PC-9 (cell line): ENCODE data around the gene RELA. TPM values are rescaled to one million over a fixed set of nuclear protein-coding genes. Genes with fewer than 3 reads are reported as not detected.

ENCODE experiments used
- BruUV-seq: library from RNA; stranded (reverse); fragments of 400-500 nt; replicated peaks from 2 replicates; lab custom pipeline; 2021; lab: Mats Ljungman, UMichigan
- CTCF ChIA-PET: fragments of 300-600 bp; sonication (Branson Sonifier 250); formaldehyde crosslinking; loops from one replicate; lab custom pipeline; 2022; ENCODE audit warnings: antibody characterized with exemption; lab: Charles Lee
- POLR2A ChIA-PET: fragments of 300-600 bp; sonication (Branson Sonifier 250); formaldehyde crosslinking; loops from one replicate; lab custom pipeline; 2022; ENCODE audit warnings: antibody characterized with exemption; ENCODE audit not compliant: unreplicated experiment; lab: Charles Lee
- DNase-seq, 2 experiments: peaks; one replicate each; pipeline versions ENCODE4 v3.0.0 to v3.0.0-alpha.2; 2015 to 2022; ENCODE audit warnings: mixed read lengths in 1 of 2
- H2AFZ ChIP-seq: fragments of 200-600 bp; sonication (generic); 2 replicates; pipeline ENCODE4 v1.8.1; 2017; ENCODE audit warnings: antibody characterized with exemption
- H3F3A ChIP-seq: fragments of 200-600 bp; sonication (generic); 2 replicates; pipeline ENCODE4 v1.8.1; 2017; ENCODE audit warnings: antibody characterized with exemption, mild to moderate bottlenecking, low read depth; ENCODE audit not compliant: insufficient read depth
- H3K27ac ChIP-seq: fragments of 200-600 bp; sonication (generic); 2 replicates; pipeline ENCODE4 v1.6.1; 2016; ENCODE audit warnings: mixed run types
- H3K27me3 ChIP-seq: fragments of 200-600 bp; sonication (generic); 2 replicates; pipeline ENCODE4 v1.6.1; 2016; ENCODE audit warnings: low read depth, mixed run types; ENCODE audit not compliant: insufficient read depth
- H3K36me3 ChIP-seq: fragments of 200-600 bp; sonication (generic); 2 replicates; pipeline ENCODE4 v1.6.1; 2016; ENCODE audit warnings: low read depth, mixed run types
- H3K4me1 ChIP-seq: fragments of 200-600 bp; sonication (generic); replicated peaks from 2 replicates; pipeline ENCODE4 v1.6.1; 2016; ENCODE audit warnings: mixed run types; ENCODE audit not compliant: insufficient read depth
- H3K4me2 ChIP-seq: fragments of 200-600 bp; sonication (generic); 2 replicates; pipeline ENCODE4 v1.6.1; 2017; ENCODE audit warnings: mixed run types
- H3K4me3 ChIP-seq: fragments of 200-600 bp; sonication (generic); 2 replicates; pipeline ENCODE4 v1.6.1; 2016; ENCODE audit warnings: mixed run types
- H3K79me2 ChIP-seq: fragments of 200-600 bp; sonication (generic); 2 replicates; pipeline ENCODE4 v1.6.1; 2017; ENCODE audit warnings: low read depth, mixed run types
- H3K9me2 ChIP-seq: fragments of 200-600 bp; sonication (generic); 2 replicates; pipeline ENCODE4 v1.8.1; 2017; ENCODE audit warnings: mild to moderate bottlenecking; ENCODE audit not compliant: insufficient read depth
- H3K9me3 ChIP-seq: fragments of 200-600 bp; sonication (generic); 2 replicates; pipeline ENCODE4 v1.8.1; 2016; ENCODE audit warnings: low read depth; ENCODE audit not compliant: insufficient read depth
- H4K20me1 ChIP-seq: fragments of 200-600 bp; sonication (generic); 2 replicates; pipeline ENCODE4 v1.8.1; 2017; ENCODE audit not compliant: insufficient read depth
- CTCF ChIP-seq: fragments of 200-600 bp; sonication (generic); conservative IDR thresholded peaks from 2 replicates; pipeline ENCODE4 v1.6.1; 2017; ENCODE audit warnings: mixed run types, antibody characterized with exemption, mild to moderate bottlenecking, moderate library complexity
- EZH2 ChIP-seq: fragments of 200-600 bp; sonication (generic); IDR thresholded peaks from 2 replicates; pipeline ENCODE4 v1.8.0; 2017; ENCODE audit warnings: antibody characterized with exemption, low read depth
- intact Hi-C: fragments of 100-400 bp; cut with micrococcal nuclease; formaldehyde crosslinking; loops from one replicate; pipeline ENCODE4 v1.10.0; 2022; ENCODE audit not compliant: unreplicated experiment
- total RNA-seq: library from RNA; stranded (reverse); gene quantifications from 2 replicates; pipeline ENCODE4 v1.2.3, GENCODE V29; 2021

RELA gene
- total RNA-seq, 1 experiment from 2014 or later, result 86.8 TPM

GRCh38 chr11:65654375-65655349 lies 8.1 kb downstream of the RELA start:
- H3K4me3 ChIP-seq, result no peak overlapping the region
- no peaks in the 10 kb centered on the region for H3K9me2 ChIP-seq
- no peaks in the 10 kb centered on the region for H3K79me2 ChIP-seq
- H3K27ac ChIP-seq, result no peak overlapping the region
- H3K27me3 ChIP-seq, result no peaks in the 10 kb centered on the region
- H3K36me3 ChIP-seq, result peaks cover 26% of the 10 kb centered on the region; the same call in 1 of the 2 replicates
- peaks cover 41% of the 10 kb centered on the region for H3F3A ChIP-seq
- POLR2A ChIA-PET, result interaction anchor here (0.8 kb wide), 1 partner anchor 16 kb away, joined by 6 read pairs; the partner anchor contains the start of gene SIPA1
- DNase-seq, result no peak
- TF ChIP-seq CTCF, result no peak
- no peak for TF ChIP-seq EZH2
- no peaks in the 10 kb centered on the region; the same call in 1 of the 2 replicates for H4K20me1 ChIP-seq
- H2AFZ ChIP-seq, result no peak overlapping the region
- no peaks in the 10 kb centered on the region for H3K9me3 ChIP-seq
- 0 out of 2 replicates have a peak overlapping the region, but pooled peaks have one; percentile 76 for H3K4me2 ChIP-seq
- CTCF ChIA-PET, result interaction anchor here (0.7 kb wide), 1 partner anchor 77 kb away, joined by 8 read pairs; no protein-coding TSS in a partner anchor
- intact Hi-C loops, result loop anchor here (5.0 kb wide), 2 partner anchors 37 to 358 kb away; partner anchors contain the start of genes CST6 and PCNX3
- no TSS peak for BruUV-seq
- H3K4me1 ChIP-seq, result peaks cover 35% of the 10 kb centered on the region

DNA sequence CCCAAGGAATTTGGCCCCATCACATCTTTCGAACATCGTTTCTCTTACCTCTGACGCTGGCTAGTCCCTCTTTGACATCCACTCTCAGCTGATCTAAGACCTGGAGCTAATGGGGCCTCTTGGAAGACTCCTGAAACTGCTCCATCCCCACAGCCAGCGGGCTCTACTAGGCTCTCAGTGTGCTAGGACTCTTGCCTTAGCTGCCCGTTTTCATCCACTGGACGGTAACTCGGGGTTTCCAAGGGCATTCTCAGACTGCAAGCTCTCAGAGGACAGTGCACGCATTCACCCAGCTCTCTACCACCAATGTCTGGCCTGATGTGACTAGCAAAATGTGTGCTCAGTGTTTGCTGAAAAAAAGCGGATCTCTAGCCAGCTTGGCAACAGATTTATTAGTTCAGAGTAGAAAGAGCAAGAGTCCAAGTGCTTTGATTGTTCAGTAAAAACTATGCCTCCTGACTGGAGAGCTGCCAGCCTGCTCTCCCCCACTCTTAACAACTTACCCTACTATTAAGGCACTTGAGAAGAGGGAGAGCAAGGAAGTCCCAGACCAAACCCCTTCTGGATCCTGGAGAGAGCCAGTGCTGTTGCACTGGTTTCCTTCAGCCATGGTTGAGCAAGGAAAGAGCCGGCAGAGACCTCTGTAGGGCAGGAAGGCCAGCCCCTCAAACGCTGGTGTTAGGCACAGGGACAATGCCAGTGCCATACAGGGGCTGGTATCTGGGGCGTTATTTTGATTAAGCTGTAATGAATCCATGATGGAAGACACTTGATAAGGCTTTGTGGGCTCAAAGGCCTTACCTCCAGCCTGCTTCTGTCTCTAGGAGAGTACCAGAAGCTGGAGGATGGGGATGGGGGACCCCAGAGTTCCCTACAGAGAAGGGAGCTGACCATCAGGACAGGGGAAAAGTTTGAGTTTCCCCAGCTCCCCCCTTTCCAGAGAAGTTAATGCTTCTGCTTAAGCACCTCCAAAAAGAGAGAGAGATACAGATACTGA lies 9.2 kb downstream of the RELA start:
- Histone ChIP-seq H3K27me3 (no peaks in the 10 kb centered on the region), H3K9me3 (no peaks in the 10 kb centered on the region), H3K36me3 (peaks cover 17% of the 10 kb centered on the region; the same call in 1 of the 2 replicates), H3K9me2 (no peaks in the 10 kb centered on the region), H3K4me1 (peaks cover 35% of the 10 kb centered on the region), H3K4me3 (peak overlapping the region; percentile 64; the same call in 1 of the 2 replicates), H3K27ac (peak overlapping the region; percentile 76), H2AFZ (0 out of 2 replicates have a peak overlapping the region, but pooled peaks have one; percentile 68), H3F3A (peaks cover 46% of the 10 kb centered on the region), H4K20me1 (no peaks in the 10 kb centered on the region), H3K4me2 (peak overlapping the region; percentile 76), H3K79me2 (no peaks in the 10 kb centered on the region)
- no peak for DNase-seq
- BruUV-seq, result no TSS peak
- ChIA-PET CTCF (interaction anchor here (0.6 kb wide), 1 partner anchor 138 kb away, joined by 3 read pairs; no protein-coding TSS in a partner anchor), POLR2A (interaction anchor here (0.5 to 1.0 kb wide), 4 partner anchors 16 to 668 kb away, joined by 3 to 12 read pairs (median 4); partner anchors contain the start of gene SIPA1)
- intact Hi-C loops, result loop anchor here (2.0 to 5.0 kb wide), 3 partner anchors 15 to 359 kb away; partner anchors contain the start of genes CST6, PCNX3 and SIPA1
- TF ChIP-seq CTCF (no peak), EZH2 (no peak)
